MCF 10A (cell line): ENCODE measurements around the gene PARK7. TPM values are rescaled to one million over a fixed set of nuclear protein-coding genes. Genes with fewer than 3 reads are reported as not detected.

Source experiments
- BruUV-seq: library from RNA; stranded (reverse); fragments of 400-500 nt; replicated peaks from 2 replicates; lab custom pipeline; 2021; lab: Mats Ljungman, UMichigan
- CTCF ChIA-PET: fragments of 300-600 bp; sonication (Branson Sonifier 250); formaldehyde crosslinking; extraction: SDS; loops from one replicate; lab custom pipeline; 2021; ENCODE audit warnings: antibody characterized with exemption, inconsistent platforms; lab: Yijun Ruan, JAX
- POLR2A ChIA-PET: fragments of 300-600, 350-650 bp; sonication (Branson Sonifier 250); formaldehyde crosslinking; extraction: SDS; loops from one replicate; lab custom pipeline; 2020; ENCODE audit warnings: antibody characterized with exemption, inconsistent platforms; lab: Yijun Ruan, JAX
- DNase-seq: peaks from one replicate; pipeline ENCODE4 v3.0.0-alpha.2; 2018; ENCODE audit not compliant: unreplicated experiment
- H3K27ac Mint-ChIP-seq: one replicate; pipeline ENCODE4 v1.8.0; 2022; ENCODE audit warnings: mild to moderate bottlenecking, low read depth, mixed read lengths; ENCODE audit not compliant: unreplicated experiment
- H3K27me3 Mint-ChIP-seq: one replicate; pipeline ENCODE4 v1.8.0; 2022; ENCODE audit warnings: mixed read lengths; ENCODE audit not compliant: insufficient read depth, unreplicated experiment
- H3K36me3 Mint-ChIP-seq: one replicate; pipeline ENCODE4 v1.8.0; 2022; ENCODE audit warnings: mild to moderate bottlenecking, moderate library complexity, mixed read lengths; ENCODE audit not compliant: insufficient read depth, unreplicated experiment
- H3K4me1 Mint-ChIP-seq: one replicate; pipeline ENCODE4 v1.8.0; 2022; ENCODE audit warnings: mixed read lengths; ENCODE audit not compliant: insufficient read depth, unreplicated experiment
- H3K4me3 Mint-ChIP-seq: one replicate; pipeline ENCODE4 v1.8.0; 2022; ENCODE audit warnings: mild to moderate bottlenecking, moderate library complexity, mixed read lengths; ENCODE audit not compliant: unreplicated experiment
- H3K9me3 Mint-ChIP-seq: one replicate; pipeline ENCODE4 v1.8.0; 2022; ENCODE audit warnings: mixed read lengths; ENCODE audit not compliant: unreplicated experiment
- intact Hi-C: fragments of 100-400 bp; cut with micrococcal nuclease; formaldehyde crosslinking; loops from 2 replicates; pipeline ENCODE4 v1.14.1; 2022
- total RNA-seq: library from RNA; stranded (reverse); gene quantifications from 2 replicates; pipeline ENCODE4 v1.2.3, GENCODE V29; 2022
- TF ChIP-seq, protein P1 (sequence below): fragments of 200-600 bp; IDR thresholded peaks from one replicate; pipeline ENCODE4 v1.8.0; 2022; ENCODE audit warnings: antibody characterized with exemption, mild to moderate bottlenecking; ENCODE audit not compliant: unreplicated experiment

PARK7 gene
- total RNA-seq, 1 experiment from 2014 or later: 419 TPM

DNA sequence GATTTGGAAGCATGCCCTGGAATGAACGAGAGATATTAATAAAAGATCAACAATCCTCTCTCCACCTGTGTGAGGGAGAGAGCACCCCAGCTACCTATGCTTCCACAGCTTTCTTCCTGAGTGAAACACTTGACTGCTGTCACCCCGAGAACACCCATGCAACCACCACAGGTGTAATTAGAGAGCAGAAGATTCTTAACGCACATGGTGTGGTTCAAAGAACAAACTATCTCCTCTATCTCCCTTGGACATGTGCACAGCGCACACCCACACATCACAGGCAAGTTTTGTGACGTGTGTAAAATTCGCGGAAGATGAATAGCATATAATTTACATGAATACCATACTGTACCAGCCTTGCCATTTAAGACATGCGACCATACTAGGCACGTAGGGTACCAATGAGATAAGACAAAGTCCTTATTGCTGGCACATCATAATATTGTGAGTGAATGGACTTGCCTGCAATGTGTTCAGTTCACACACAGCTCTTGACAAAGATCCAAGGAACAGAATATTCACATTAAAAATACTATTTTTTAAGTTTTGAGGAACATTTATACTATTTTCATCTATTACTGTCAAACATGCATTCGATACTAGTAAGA, 53.0 kb downstream of the PARK7 start:
- intact Hi-C loops: loop anchor here (2.0 kb wide), 1 partner anchor 300 kb away; no protein-coding TSS in a partner anchor
- TF ChIP-seq, protein P1, sequence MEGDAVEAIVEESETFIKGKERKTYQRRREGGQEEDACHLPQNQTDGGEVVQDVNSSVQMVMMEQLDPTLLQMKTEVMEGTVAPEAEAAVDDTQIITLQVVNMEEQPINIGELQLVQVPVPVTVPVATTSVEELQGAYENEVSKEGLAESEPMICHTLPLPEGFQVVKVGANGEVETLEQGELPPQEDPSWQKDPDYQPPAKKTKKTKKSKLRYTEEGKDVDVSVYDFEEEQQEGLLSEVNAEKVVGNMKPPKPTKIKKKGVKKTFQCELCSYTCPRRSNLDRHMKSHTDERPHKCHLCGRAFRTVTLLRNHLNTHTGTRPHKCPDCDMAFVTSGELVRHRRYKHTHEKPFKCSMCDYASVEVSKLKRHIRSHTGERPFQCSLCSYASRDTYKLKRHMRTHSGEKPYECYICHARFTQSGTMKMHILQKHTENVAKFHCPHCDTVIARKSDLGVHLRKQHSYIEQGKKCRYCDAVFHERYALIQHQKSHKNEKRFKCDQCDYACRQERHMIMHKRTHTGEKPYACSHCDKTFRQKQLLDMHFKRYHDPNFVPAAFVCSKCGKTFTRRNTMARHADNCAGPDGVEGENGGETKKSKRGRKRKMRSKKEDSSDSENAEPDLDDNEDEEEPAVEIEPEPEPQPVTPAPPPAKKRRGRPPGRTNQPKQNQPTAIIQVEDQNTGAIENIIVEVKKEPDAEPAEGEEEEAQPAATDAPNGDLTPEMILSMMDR: no peak
- Mint-ChIP-seq H3K27me3 (no peaks in the 10 kb centered on the region), H3K4me1 (peaks cover 74% of the 10 kb centered on the region), H3K36me3 (peaks cover 97% of the 10 kb centered on the region), H3K27ac (peak overlapping the region; percentile 82), H3K9me3 (no peaks in the 10 kb centered on the region), H3K4me3 (peak overlapping the region; percentile 88)
- ChIA-PET CTCF (interaction anchor here (0.6 to 4.8 kb wide), 12 partner anchors 9 to 336 kb away, joined by 3 to 32 read pairs (median 9); no protein-coding TSS in a partner anchor), POLR2A (interaction anchor here (0.5 to 9.2 kb wide), 25 partner anchors 9 to 807 kb away, joined by 3 to 256 read pairs (median 5); partner anchors contain the start of genes ERRFI1 and PARK7)
- DNase-seq: no peak
- BruUV-seq: no TSS peak

DNA sequence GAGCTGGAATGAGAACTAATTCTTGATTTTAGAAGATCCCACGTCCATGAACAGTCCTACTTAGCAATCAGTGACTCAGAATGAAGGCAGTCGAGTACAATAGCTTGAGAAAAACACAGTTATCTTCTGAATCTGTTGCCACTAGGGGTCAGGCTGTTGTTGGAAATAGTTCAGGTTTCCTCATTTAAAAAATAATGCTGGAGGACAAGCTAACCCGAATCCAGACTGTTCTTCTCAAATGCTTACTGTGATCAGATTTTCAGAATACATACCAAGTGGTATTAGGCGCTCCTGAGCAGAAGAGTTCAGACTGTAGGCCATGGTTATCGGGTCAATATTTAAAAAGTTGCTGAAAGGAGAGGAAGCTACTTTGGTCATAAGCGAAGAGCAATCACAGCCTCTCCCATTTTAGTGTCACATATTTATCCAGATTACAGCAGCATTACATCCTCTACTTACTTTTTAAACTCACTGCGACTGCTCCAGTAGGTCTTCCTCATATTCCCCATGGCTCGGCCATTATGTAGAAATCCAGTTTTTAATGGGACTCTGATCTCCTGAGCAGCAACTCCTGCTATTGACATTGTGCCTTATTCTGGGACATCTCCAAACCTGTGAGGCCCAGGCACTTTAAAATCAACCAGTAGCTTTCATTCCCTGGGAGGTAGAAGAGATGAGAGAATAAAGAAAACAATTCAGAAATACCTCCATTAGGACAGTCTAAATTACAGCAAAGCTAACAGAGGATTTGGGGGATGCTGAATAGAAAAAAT, 53.7 kb downstream of the PARK7 start:
- Mint-ChIP-seq H3K27ac (peak overlapping the region; percentile 82), H3K36me3 (peaks cover 97% of the 10 kb centered on the region), H3K27me3 (no peaks in the 10 kb centered on the region), H3K4me1 (peaks cover 73% of the 10 kb centered on the region), H3K4me3 (peak overlapping the region; percentile 88), H3K9me3 (no peaks in the 10 kb centered on the region)
- peak; percentile 82 for DNase-seq
- ChIA-PET CTCF (interaction anchor here (0.6 to 4.8 kb wide), 23 partner anchors 9 to 775 kb away, joined by 3 to 32 read pairs (median 4); no protein-coding TSS in a partner anchor), POLR2A (interaction anchor here (0.6 to 9.2 kb wide), 32 partner anchors 8 to 1115 kb away, joined by 3 to 256 read pairs (median 4); partner anchors contain the start of genes ERRFI1 and PARK7)
- intact Hi-C loops: loop anchor here (1.0 to 5.0 kb wide), 4 partner anchors 33 to 300 kb away; no protein-coding TSS in a partner anchor
- TF ChIP-seq, protein P1: peak; percentile 64
- BruUV-seq: no TSS peak

DNA sequence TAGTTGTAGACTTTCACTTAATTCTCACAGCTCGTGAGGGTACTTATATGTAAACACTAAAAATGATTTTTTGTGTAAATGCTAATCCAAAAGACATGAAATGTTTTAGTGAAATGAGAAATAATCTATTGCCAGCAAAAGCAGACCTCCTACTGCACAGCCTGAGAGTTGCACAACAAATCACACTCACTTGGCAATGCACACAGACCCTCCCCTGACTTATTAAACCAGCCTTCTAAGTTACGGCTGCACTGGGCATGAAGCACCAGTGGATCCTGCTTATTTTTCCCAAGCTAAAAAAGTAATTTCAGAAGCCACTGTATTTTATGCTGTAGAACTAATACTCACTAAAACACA, 54.3 kb downstream of the PARK7 start:
- H3K27me3 Mint-ChIP-seq: no peaks in the 10 kb centered on the region
- ChIA-PET CTCF (interaction anchor here (0.6 to 4.8 kb wide), 18 partner anchors 8 to 775 kb away, joined by 3 to 32 read pairs (median 4); no protein-coding TSS in a partner anchor), POLR2A (interaction anchor here (0.6 to 9.2 kb wide), 30 partner anchors 8 to 688 kb away, joined by 3 to 256 read pairs (median 6); partner anchors contain the start of genes ERRFI1 and PARK7)
- H3K4me3 Mint-ChIP-seq: peak overlapping the region; percentile 88
- peak; percentile 60 for DNase-seq
- no TSS peak for BruUV-seq
- intact Hi-C loops: loop anchor here (1.0 to 5.0 kb wide), 4 partner anchors 33 to 299 kb away; no protein-coding TSS in a partner anchor
- peaks cover 68% of the 10 kb centered on the region for H3K4me1 Mint-ChIP-seq
- H3K27ac Mint-ChIP-seq: peak overlapping the region; percentile 82
- TF ChIP-seq, protein P1: no peak
- H3K36me3 Mint-ChIP-seq: peaks cover 97% of the 10 kb centered on the region
- no peaks in the 10 kb centered on the region for H3K9me3 Mint-ChIP-seq
